ENCODE measurements around the gene ROR2.
A peak's percentile ranks its signal among the peaks of the same experiment; 100 is the strongest.
"Not testable (repeated sequence)": the region's sequence is repeated elsewhere in the genome, so short reads cannot be mapped to it uniquely, and the experiment has no call there.

Gene ROR2

DNA sequence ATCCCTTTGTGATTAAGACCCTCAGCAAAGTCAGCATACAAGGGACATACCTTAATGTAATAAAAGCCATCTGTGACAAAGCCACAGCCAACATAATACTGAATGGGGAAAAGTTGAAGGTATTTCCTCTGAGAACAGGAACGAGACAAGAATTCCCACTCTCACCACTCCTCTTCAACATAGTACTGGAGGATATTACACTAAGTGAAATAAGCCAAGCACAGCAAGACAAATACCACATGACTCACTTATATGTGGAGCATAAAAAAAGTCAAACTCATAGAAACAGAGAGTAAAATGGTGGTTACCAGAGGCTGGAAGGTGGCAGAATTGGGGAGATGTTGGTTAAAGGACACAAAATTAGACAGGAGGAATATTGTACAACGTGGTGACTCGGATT is 408.3 kb downstream of the ROR2 start:
- DNase-seq = no peak

- DNase-seq = not testable (repeated sequence)
Measured at GRCh38 chr9:91540506-91540905, 409.5 kb downstream of the ROR2 start.

DNA sequence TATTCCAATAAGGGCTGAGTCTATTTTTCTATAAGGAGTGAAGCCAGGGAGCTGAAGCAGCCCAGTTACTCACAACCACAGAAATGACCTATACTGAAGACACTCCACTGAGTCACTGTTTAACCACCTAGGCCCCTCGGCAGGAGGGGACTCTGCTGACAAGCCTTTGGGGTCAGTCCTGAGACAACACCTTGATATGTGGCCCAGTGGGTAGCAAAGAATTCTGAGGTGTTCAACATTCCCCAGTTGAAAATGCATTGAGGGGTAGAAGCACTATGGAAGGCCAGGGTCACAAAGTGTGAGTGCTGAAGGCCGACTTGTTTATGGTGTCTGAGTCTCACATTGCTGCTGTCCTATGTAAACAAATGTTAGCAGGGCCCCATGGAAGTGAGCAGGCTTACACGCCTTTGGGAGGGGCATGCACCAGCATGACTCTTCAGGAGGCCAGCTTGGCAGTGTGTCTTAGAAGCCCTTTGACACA is 413.8 kb downstream of the ROR2 start:
- DNase-seq = peak; percentile 57

GRCh38 chr9:91534374-91534773 is 415.7 kb downstream of the ROR2 start:
- no peak for DNase-seq

GRCh38 chr9:91533382-91533781 is 416.6 kb downstream of the ROR2 start:
- no peak for DNase-seq

DNA sequence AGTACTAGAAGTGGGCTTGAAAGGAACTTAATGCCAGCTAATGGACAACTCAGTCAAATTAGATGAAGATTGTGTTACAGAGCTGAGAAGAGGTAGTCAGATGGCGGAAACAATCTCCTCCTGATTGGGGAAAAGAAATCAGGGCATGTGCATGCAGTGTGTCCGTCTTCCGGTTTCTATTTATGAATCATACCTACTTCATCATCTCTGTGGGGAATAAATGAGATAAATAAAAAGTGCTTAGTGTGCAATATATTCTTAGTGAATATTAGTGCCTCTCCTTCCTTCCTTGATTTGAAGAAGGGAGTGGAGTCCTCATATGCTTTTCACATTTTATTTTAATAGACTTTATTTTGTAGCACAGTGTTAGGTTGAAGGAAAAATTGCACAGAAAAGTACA is 417.7 kb downstream of the ROR2 start:
- no peak for DNase-seq

GRCh38 chr9:91530829-91531228 is 419.2 kb downstream of the ROR2 start:
- DNase-seq = no peak

DNA sequence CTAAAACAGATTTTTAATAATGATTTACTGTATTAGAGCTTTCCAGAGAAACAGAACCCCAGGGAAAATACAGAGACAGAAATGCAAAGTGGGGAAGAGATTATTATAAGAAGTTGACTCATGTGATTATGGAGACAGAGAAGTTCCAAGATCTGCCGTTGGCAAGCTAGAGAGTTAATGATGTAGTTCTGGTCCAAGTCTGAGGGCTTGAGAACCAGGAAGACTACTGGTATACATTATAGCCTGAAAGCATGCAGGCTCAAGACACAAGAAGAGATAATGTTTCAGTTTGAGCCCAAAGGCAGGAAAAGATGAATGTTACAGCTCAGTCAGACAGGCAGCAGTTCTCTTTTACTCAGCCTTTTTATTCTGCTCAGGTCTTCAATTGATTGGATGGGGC is 427.5 kb downstream of the ROR2 start:
- DNase-seq = no peak

- DNase-seq = no peak
Measured at GRCh38 chr9:91519520-91520277, 430.3 kb downstream of the ROR2 start.

GRCh38 chr9:91518462-91518861 is 431.6 kb downstream of the ROR2 start:
- no peak for DNase-seq

- DNase-seq = no peak
Measured at GRCh38 chr9:91517801-91518200, 432.2 kb downstream of the ROR2 start.

DNA sequence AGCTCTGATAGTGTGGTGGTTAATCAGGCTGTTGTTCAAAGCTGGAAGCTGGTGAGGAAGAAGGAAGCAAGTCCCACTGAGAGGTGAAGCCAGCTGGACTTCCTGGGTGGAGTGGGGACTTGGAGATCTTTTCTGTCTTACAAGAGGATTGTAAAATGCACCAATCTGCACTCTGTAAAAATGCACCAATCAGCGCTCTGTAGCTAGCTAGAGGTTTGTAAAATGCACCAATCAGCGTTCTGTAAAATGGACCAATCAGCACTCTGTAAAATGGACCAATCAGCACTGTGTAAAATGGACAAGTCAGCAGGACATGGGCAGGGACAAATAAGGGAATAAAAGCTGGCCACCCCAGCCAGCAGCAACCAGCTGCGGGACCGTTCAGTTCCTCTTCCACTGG is 432.7 kb downstream of the ROR2 start:
- DNase-seq = not testable (repeated sequence)

GRCh38 chr9:91516777-91517176 is 433.3 kb downstream of the ROR2 start:
- no peak for DNase-seq

DNA sequence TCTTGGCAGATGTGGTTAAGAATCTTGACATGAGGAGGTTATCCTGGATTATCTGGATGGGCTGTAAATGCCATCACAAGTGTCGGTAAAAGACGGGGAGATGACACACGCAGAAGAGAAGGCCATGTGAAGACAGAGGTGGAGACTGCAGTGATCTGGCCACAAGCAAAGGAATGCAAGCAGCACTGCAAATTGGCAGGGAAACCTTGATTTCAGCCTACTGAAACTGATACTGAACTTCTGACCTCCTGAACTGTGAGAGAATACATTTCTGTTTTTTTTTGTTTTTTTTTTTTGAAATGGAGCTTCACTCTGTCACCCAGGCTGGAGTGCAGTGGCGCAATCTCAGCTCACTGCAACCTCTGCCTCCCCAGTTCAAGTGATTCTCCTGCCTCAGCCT is 433.9 kb downstream of the ROR2 start:
- DNase-seq = no peak

DNA sequence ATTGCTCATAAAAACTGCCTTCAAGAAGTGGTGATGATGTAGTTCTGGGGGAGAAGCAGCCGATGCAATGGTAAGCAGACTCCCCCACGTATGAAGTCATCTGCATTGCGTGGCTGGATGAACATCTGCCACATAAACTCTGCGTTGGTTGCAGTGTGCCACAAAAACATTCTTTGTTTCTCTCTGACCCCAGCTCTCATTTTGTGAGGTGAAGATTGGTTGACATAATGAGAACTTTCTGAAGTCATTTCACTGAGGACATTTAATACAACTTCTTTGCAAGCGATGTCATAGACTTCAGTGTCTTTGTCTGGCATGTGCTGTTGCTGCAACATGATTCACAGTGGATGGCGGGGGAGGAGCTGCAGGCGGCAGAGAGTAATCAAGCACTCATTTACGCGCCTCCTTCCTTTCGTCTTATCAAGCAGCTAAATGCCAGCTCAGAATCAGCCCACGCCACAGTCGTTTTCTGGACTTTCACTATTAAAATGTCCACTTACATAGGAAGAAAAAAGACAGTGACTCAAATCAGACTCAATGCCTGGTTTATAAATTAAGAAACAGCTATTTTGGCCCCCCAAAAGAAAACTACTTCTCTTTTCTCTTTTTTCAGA is 434.8 kb downstream of the ROR2 start:
- no peak for DNase-seq
